ENCODE measurements around the gene S100A8.

S100A8 gene

GRCh38 chr1:153345187-153346076 is 45.4 kb downstream of the S100A8 start:
- DNase-seq, result no peak

GRCh38 chr1:153344718-153345025 is 46.2 kb downstream of the S100A8 start:
- no peak for DNase-seq

GRCh38 chr1:153343811-153344717 is 46.8 kb downstream of the S100A8 start:
- DNase-seq, result no peak

- no peak for DNase-seq
Measured at GRCh38 chr1:153343040-153343681, 47.7 kb downstream of the S100A8 start.

- DNase-seq, result no peak
Measured at GRCh38 chr1:153342178-153342577, 48.7 kb downstream of the S100A8 start.

GRCh38 chr1:153341431-153341934 is 49.4 kb downstream of the S100A8 start:
- no peak for DNase-seq

GRCh38 chr1:153340356-153340755 is 50.5 kb downstream of the S100A8 start:
- DNase-seq, result no peak

All from stimulated activated CD4-positive, alpha-beta T cell treated with anti-CD3 and anti-CD28 coated beads, Interleukin-2, amount 100 ng/mL, for 24 hours (primary cell).